WTC11 (cell line): ENCODE data around the gene ITPKC. TPM values are rescaled to one million over a fixed set of nuclear protein-coding genes. Genes with fewer than 3 reads are reported as not detected.

Source experiments
- ESRRA ChIP-seq: sonication (generic); formaldehyde crosslinking; IDR thresholded peaks from 2 replicates; pipeline ENCODE4 v1.8.1; 2022; ENCODE audit warnings: mild to moderate bottlenecking, missing genetic modification reagents, borderline replicate concordance
- FOXP1 ChIP-seq: sonication (generic); formaldehyde crosslinking; IDR thresholded peaks from 2 replicates; pipeline ENCODE4 v1.8.0; 2022; ENCODE audit warnings: missing genetic modification reagents, mild to moderate bottlenecking, moderate library complexity, borderline replicate concordance
- GTF2I ChIP-seq: fragments of 250-450 bp; sonication (Bioruptor Pico); conservative IDR thresholded peaks from 2 replicates; pipeline ENCODE4 v1.4.0; 2021; ENCODE audit warnings: mild to moderate bottlenecking
- KAT7 ChIP-seq: sonication (generic); formaldehyde crosslinking; IDR thresholded peaks from 2 replicates; pipeline ENCODE4 v1.8.1; 2023; ENCODE audit warnings: missing genetic modification reagents, mild to moderate bottlenecking, borderline replicate concordance
- MYBL2 ChIP-seq: sonication (generic); formaldehyde crosslinking; IDR thresholded peaks from 2 replicates; pipeline ENCODE4 v1.8.1; 2023; ENCODE audit warnings: mild to moderate bottlenecking, moderate library complexity, missing genetic modification reagents
- NFE2L1 ChIP-seq: sonication (generic); formaldehyde crosslinking; IDR thresholded peaks from 2 replicates; pipeline ENCODE4 v1.8.1; 2023; ENCODE audit warnings: missing genetic modification reagents
- NR1H2 ChIP-seq: sonication (generic); formaldehyde crosslinking; IDR thresholded peaks from 2 replicates; pipeline ENCODE4 v1.9.0; 2021; ENCODE audit warnings: mild to moderate bottlenecking, moderate library complexity, missing genetic modification reagents
- NR2C2 ChIP-seq: sonication (generic); formaldehyde crosslinking; IDR thresholded peaks from 2 replicates; pipeline ENCODE4 v1.8.0; 2022; ENCODE audit warnings: mild to moderate bottlenecking, missing genetic modification reagents
- NR3C1 ChIP-seq: sonication (generic); formaldehyde crosslinking; conservative IDR thresholded peaks from 2 replicates; pipeline ENCODE4 v1.8.1; 2023; ENCODE audit warnings: low read depth, mild to moderate bottlenecking, missing genetic modification reagents
- OVOL2 ChIP-seq: fragments of 250-450 bp; sonication (Bioruptor Pico); IDR thresholded peaks from 2 replicates; pipeline ENCODE4 v1.9.0; 2021; ENCODE audit warnings: mild to moderate bottlenecking, borderline replicate concordance
- RORB ChIP-seq: fragments of 250-450 bp; sonication (Bioruptor Pico); IDR thresholded peaks from 2 replicates; pipeline ENCODE4 v1.9.0; 2021; ENCODE audit warnings: mild to moderate bottlenecking
- TEAD4 ChIP-seq: sonication (generic); formaldehyde crosslinking; IDR thresholded peaks from 2 replicates; pipeline ENCODE4 v1.8.0; 2022; ENCODE audit warnings: mild to moderate bottlenecking, missing genetic modification reagents
- ZNF121 ChIP-seq: sonication (generic); formaldehyde crosslinking; IDR thresholded peaks from 2 replicates; pipeline ENCODE4 v1.8.0; 2023; ENCODE audit warnings: missing genetic modification reagents
- ZNF671 ChIP-seq: fragments of 250-450 bp; sonication (Bioruptor Pico); IDR thresholded peaks from 2 replicates; pipeline ENCODE4 v1.8.0; 2021; ENCODE audit warnings: mild to moderate bottlenecking
- total RNA-seq: library from RNA; stranded (reverse); gene quantifications from 3 replicates; pipeline ENCODE4 v1.2.3, GENCODE V29; 2021
- TF ChIP-seq, protein P1 (sequence below): sonication (generic); formaldehyde crosslinking; IDR thresholded peaks from 2 replicates; pipeline ENCODE4 v1.8.0; 2023; ENCODE audit warnings: missing genetic modification reagents, mild to moderate bottlenecking, borderline replicate concordance
- TF ChIP-seq, protein P2 (sequence below): sonication (generic); formaldehyde crosslinking; IDR thresholded peaks from 2 replicates; pipeline ENCODE4 v1.8.0; 2022; ENCODE audit warnings: mild to moderate bottlenecking, missing genetic modification reagents
- TF ChIP-seq, protein P3 (sequence below): fragments of 200-600 bp; IDR thresholded peaks from 2 replicates; pipeline ENCODE4 v1.8.0; 2022; ENCODE audit warnings: antibody characterized with exemption
- TF ChIP-seq, protein P4 (sequence below): sonication (generic); formaldehyde crosslinking; IDR thresholded peaks from 2 replicates; pipeline ENCODE4 v1.8.1; 2023; ENCODE audit warnings: mild to moderate bottlenecking, missing genetic modification reagents
- TF ChIP-seq, protein P5 (sequence below): sonication (generic); formaldehyde crosslinking; IDR thresholded peaks from 2 replicates; pipeline ENCODE4 v1.8.0; 2023; ENCODE audit warnings: missing genetic modification reagents
- TF ChIP-seq, protein P6 (sequence below): sonication (generic); formaldehyde crosslinking; IDR thresholded peaks from 2 replicates; pipeline ENCODE4 v1.8.0; 2022; ENCODE audit warnings: missing genetic modification reagents
- TF ChIP-seq, protein P7 (sequence below): sonication (generic); formaldehyde crosslinking; IDR thresholded peaks from 2 replicates; pipeline ENCODE4 v1.8.0; 2022; ENCODE audit warnings: mild to moderate bottlenecking, missing genetic modification reagents
- TF ChIP-seq, protein P8 (sequence below): sonication (generic); formaldehyde crosslinking; IDR thresholded peaks from 2 replicates; pipeline ENCODE4 v1.8.1; 2023; ENCODE audit warnings: mild to moderate bottlenecking, missing genetic modification reagents, moderate library complexity
- TF ChIP-seq, protein P9 (sequence below): sonication (generic); formaldehyde crosslinking; IDR thresholded peaks from 2 replicates; pipeline ENCODE4 v1.8.0; 2022; ENCODE audit warnings: mild to moderate bottlenecking, missing genetic modification reagents

The ITPKC gene
- total RNA-seq, 1 experiment from 2014 or later = 13.8 TPM

DNA sequence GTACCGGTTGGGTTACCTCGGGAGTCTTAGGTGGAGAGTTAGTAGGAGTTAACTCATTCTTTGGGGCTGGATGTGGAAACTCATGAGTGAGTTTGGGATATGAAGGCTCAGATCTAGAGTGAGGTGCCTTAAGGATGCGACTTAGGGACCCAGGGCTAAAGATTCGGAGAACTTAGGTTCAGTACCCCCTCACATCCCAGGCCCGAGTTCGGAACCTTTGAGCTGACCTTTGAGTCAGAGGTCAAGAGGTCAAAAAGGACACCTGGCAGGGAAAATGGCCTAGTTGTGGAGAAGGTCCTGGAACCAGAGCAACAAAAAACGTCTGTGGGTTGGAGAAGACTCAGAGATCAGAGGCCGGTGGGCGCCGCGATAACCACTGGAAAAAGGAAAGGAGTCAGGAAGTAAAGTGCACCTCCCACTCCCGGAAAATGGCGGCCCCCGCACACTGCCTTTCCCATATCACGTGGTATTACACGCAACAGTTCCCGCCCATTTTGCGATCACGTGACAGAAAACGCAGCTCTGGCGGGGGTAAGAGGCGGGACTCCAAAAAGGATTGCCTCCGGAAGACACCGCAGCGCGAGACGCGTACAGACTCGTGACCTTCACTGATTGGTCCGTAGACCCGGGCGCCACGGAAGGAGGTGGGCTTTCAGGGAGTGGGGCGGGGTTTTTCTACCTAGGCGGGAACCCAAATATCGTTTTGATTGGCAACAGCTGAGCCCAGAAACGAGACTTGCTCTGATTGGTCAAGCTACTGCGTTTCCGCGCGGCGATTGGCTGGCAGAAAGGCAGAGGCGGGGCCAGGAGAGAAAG is 33.4 kb downstream of the ITPKC start, which contains the start of gene ACTMAP (continued):
- TF ChIP-seq, protein P1, sequence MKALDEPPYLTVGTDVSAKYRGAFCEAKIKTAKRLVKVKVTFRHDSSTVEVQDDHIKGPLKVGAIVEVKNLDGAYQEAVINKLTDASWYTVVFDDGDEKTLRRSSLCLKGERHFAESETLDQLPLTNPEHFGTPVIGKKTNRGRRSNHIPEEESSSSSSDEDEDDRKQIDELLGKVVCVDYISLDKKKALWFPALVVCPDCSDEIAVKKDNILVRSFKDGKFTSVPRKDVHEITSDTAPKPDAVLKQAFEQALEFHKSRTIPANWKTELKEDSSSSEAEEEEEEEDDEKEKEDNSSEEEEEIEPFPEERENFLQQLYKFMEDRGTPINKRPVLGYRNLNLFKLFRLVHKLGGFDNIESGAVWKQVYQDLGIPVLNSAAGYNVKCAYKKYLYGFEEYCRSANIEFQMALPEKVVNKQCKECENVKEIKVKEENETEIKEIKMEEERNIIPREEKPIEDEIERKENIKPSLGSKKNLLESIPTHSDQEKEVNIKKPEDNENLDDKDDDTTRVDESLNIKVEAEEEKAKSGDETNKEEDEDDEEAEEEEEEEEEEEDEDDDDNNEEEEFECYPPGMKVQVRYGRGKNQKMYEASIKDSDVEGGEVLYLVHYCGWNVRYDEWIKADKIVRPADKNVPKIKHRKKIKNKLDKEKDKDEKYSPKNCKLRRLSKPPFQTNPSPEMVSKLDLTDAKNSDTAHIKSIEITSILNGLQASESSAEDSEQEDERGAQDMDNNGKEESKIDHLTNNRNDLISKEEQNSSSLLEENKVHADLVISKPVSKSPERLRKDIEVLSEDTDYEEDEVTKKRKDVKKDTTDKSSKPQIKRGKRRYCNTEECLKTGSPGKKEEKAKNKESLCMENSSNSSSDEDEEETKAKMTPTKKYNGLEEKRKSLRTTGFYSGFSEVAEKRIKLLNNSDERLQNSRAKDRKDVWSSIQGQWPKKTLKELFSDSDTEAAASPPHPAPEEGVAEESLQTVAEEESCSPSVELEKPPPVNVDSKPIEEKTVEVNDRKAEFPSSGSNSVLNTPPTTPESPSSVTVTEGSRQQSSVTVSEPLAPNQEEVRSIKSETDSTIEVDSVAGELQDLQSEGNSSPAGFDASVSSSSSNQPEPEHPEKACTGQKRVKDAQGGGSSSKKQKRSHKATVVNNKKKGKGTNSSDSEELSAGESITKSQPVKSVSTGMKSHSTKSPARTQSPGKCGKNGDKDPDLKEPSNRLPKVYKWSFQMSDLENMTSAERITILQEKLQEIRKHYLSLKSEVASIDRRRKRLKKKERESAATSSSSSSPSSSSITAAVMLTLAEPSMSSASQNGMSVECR (CRISPR knock-in tag) = no peak; the same call in 1 of the 2 replicates
- TF ChIP-seq, protein P2, sequence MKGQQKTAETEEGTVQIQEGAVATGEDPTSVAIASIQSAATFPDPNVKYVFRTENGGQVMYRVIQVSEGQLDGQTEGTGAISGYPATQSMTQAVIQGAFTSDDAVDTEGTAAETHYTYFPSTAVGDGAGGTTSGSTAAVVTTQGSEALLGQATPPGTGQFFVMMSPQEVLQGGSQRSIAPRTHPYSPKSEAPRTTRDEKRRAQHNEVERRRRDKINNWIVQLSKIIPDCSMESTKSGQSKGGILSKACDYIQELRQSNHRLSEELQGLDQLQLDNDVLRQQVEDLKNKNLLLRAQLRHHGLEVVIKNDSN (CRISPR knock-in tag) = peak; percentile 98
- TF ChIP-seq, protein P3, sequence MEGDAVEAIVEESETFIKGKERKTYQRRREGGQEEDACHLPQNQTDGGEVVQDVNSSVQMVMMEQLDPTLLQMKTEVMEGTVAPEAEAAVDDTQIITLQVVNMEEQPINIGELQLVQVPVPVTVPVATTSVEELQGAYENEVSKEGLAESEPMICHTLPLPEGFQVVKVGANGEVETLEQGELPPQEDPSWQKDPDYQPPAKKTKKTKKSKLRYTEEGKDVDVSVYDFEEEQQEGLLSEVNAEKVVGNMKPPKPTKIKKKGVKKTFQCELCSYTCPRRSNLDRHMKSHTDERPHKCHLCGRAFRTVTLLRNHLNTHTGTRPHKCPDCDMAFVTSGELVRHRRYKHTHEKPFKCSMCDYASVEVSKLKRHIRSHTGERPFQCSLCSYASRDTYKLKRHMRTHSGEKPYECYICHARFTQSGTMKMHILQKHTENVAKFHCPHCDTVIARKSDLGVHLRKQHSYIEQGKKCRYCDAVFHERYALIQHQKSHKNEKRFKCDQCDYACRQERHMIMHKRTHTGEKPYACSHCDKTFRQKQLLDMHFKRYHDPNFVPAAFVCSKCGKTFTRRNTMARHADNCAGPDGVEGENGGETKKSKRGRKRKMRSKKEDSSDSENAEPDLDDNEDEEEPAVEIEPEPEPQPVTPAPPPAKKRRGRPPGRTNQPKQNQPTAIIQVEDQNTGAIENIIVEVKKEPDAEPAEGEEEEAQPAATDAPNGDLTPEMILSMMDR = no peak
- 0 out of 2 replicates have a peak, but pooled peaks have one; percentile 23 for TF ChIP-seq FOXP1
- no peak for TF ChIP-seq OVOL2 (CRISPR knock-in tag)
- TF ChIP-seq, protein P4, sequence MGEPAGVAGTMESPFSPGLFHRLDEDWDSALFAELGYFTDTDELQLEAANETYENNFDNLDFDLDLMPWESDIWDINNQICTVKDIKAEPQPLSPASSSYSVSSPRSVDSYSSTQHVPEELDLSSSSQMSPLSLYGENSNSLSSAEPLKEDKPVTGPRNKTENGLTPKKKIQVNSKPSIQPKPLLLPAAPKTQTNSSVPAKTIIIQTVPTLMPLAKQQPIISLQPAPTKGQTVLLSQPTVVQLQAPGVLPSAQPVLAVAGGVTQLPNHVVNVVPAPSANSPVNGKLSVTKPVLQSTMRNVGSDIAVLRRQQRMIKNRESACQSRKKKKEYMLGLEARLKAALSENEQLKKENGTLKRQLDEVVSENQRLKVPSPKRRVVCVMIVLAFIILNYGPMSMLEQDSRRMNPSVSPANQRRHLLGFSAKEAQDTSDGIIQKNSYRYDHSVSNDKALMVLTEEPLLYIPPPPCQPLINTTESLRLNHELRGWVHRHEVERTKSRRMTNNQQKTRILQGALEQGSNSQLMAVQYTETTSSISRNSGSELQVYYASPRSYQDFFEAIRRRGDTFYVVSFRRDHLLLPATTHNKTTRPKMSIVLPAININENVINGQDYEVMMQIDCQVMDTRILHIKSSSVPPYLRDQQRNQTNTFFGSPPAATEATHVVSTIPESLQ (CRISPR knock-in tag) = no peak
- TF ChIP-seq ESRRA (CRISPR knock-in tag) = peak; percentile 69; the same call in 1 of the 2 replicates
- peak; percentile 75 for TF ChIP-seq MYBL2 (CRISPR knock-in tag)
- TF ChIP-seq TEAD4 (CRISPR knock-in tag) = no peak
- TF ChIP-seq NR1H2 = no peak
- no peak for TF ChIP-seq RORB
- no peak for TF ChIP-seq NR3C1 (CRISPR knock-in tag)
- TF ChIP-seq KAT7 (CRISPR knock-in tag) = no peak
- TF ChIP-seq, protein P5, sequence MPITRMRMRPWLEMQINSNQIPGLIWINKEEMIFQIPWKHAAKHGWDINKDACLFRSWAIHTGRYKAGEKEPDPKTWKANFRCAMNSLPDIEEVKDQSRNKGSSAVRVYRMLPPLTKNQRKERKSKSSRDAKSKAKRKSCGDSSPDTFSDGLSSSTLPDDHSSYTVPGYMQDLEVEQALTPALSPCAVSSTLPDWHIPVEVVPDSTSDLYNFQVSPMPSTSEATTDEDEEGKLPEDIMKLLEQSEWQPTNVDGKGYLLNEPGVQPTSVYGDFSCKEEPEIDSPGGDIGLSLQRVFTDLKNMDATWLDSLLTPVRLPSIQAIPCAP (CRISPR knock-in tag) = no peak
- no peak for TF ChIP-seq NFE2L1
- TF ChIP-seq, protein P6, sequence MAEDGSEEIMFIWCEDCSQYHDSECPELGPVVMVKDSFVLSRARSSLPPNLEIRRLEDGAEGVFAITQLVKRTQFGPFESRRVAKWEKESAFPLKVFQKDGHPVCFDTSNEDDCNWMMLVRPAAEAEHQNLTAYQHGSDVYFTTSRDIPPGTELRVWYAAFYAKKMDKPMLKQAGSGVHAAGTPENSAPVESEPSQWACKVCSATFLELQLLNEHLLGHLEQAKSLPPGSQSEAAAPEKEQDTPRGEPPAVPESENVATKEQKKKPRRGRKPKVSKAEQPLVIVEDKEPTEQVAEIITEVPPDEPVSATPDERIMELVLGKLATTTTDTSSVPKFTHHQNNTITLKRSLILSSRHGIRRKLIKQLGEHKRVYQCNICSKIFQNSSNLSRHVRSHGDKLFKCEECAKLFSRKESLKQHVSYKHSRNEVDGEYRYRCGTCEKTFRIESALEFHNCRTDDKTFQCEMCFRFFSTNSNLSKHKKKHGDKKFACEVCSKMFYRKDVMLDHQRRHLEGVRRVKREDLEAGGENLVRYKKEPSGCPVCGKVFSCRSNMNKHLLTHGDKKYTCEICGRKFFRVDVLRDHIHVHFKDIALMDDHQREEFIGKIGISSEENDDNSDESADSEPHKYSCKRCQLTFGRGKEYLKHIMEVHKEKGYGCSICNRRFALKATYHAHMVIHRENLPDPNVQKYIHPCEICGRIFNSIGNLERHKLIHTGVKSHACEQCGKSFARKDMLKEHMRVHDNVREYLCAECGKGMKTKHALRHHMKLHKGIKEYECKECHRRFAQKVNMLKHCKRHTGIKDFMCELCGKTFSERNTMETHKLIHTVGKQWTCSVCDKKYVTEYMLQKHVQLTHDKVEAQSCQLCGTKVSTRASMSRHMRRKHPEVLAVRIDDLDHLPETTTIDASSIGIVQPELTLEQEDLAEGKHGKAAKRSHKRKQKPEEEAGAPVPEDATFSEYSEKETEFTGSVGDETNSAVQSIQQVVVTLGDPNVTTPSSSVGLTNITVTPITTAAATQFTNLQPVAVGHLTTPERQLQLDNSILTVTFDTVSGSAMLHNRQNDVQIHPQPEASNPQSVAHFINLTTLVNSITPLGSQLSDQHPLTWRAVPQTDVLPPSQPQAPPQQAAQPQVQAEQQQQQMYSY (CRISPR knock-in tag) = no peak
- TF ChIP-seq GTF2I (CRISPR knock-in tag) = no peak
- TF ChIP-seq NR2C2 (CRISPR knock-in tag) = peak; percentile 33; the same call in 1 of the 2 replicates
- TF ChIP-seq, protein P7, sequence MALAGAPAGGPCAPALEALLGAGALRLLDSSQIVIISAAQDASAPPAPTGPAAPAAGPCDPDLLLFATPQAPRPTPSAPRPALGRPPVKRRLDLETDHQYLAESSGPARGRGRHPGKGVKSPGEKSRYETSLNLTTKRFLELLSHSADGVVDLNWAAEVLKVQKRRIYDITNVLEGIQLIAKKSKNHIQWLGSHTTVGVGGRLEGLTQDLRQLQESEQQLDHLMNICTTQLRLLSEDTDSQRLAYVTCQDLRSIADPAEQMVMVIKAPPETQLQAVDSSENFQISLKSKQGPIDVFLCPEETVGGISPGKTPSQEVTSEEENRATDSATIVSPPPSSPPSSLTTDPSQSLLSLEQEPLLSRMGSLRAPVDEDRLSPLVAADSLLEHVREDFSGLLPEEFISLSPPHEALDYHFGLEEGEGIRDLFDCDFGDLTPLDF = no peak
- TF ChIP-seq, protein P8, sequence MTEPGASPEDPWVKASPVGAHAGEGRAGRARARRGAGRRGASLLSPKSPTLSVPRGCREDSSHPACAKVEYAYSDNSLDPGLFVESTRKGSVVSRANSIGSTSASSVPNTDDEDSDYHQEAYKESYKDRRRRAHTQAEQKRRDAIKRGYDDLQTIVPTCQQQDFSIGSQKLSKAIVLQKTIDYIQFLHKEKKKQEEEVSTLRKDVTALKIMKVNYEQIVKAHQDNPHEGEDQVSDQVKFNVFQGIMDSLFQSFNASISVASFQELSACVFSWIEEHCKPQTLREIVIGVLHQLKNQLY (CRISPR knock-in tag) = no peak
- no peak for TF ChIP-seq ZNF121 (CRISPR knock-in tag)
- no peak for TF ChIP-seq ZNF671 (CRISPR knock-in tag)
- TF ChIP-seq, protein P9, sequence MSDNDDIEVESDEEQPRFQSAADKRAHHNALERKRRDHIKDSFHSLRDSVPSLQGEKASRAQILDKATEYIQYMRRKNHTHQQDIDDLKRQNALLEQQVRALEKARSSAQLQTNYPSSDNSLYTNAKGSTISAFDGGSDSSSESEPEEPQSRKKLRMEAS (CRISPR knock-in tag) = peak; percentile 88
